GM18498 (cell line): ENCODE data around the gene MAML1.
"Not testable (repeated sequence)": the region's sequence is repeated elsewhere in the genome, so short reads cannot be mapped to it uniquely, and the experiment has no call there.

Experiments used
- ATAC-seq: cut with Tn5 transposase; IDR thresholded peaks from one replicate; pipeline ENCODE4 v1.9.1; 2021; ENCODE audit warnings: mild to moderate bottlenecking, moderate library complexity; ENCODE audit not compliant: unreplicated experiment

MAML1 gene

GRCh38 chr5:179766726-179767455 is 34.3 kb downstream of the MAML1 start:
- no peak for ATAC-seq

GRCh38 chr5:179767496-179768100 is 35.0 kb downstream of the MAML1 start:
- no peak for ATAC-seq

- ATAC-seq = no peak
Observed at GRCh38 chr5:179768326-179769085, 35.9 kb downstream of the MAML1 start.

GRCh38 chr5:179769271-179769670 is 36.6 kb downstream of the MAML1 start:
- ATAC-seq = no peak

GRCh38 chr5:179769796-179770195 is 37.2 kb downstream of the MAML1 start:
- ATAC-seq = no peak

- ATAC-seq = no peak
Observed at GRCh38 chr5:179771311-179771895, 38.8 kb downstream of the MAML1 start.

- no peak for ATAC-seq
Observed at GRCh38 chr5:179772351-179772750, 39.7 kb downstream of the MAML1 start.

- ATAC-seq = no peak
Observed at GRCh38 chr5:179773686-179774040, 41.0 kb downstream of the MAML1 start.

GRCh38 chr5:179774442-179774841 is 41.8 kb downstream of the MAML1 start:
- ATAC-seq = no peak

- ATAC-seq = no peak
Observed at GRCh38 chr5:179776411-179776938, 43.9 kb downstream of the MAML1 start.

GRCh38 chr5:179777456-179777855 is 44.8 kb downstream of the MAML1 start:
- no peak for ATAC-seq

- ATAC-seq = no peak
Observed at GRCh38 chr5:179777909-179778308, 45.3 kb downstream of the MAML1 start.

GRCh38 chr5:179778591-179778990 is 46.0 kb downstream of the MAML1 start:
- no peak for ATAC-seq

- no peak for ATAC-seq
Observed at GRCh38 chr5:179779826-179780225, 47.2 kb downstream of the MAML1 start.

- no peak for ATAC-seq
Observed at GRCh38 chr5:179780362-179780761, 47.7 kb downstream of the MAML1 start.

- ATAC-seq = no peak
Observed at GRCh38 chr5:179781846-179782245, 49.2 kb downstream of the MAML1 start.

- ATAC-seq = no peak
Observed at GRCh38 chr5:179783128-179783527, 50.5 kb downstream of the MAML1 start.

GRCh38 chr5:179786861-179787260 is 54.2 kb downstream of the MAML1 start:
- ATAC-seq = no peak

GRCh38 chr5:179788193-179788854 is 55.7 kb downstream of the MAML1 start:
- ATAC-seq = no peak

- not testable (repeated sequence) for ATAC-seq
Observed at GRCh38 chr5:179789278-179789677, 56.7 kb downstream of the MAML1 start.
